Midbrain (tissue), 1 donor: ENCODE data around the gene ZDHHC24.
A peak's percentile ranks its signal among the peaks of the same experiment; 100 is the strongest.

ENCODE experiments used
- DNase-seq: peaks from one replicate; lab custom pipeline; 2025; lab: John Stamatoyannopoulos, UW

Gene ZDHHC24

GRCh38 chr11:66494935-66495334 is 50.9 kb downstream of the ZDHHC24 start:
- DNase-seq, result no peak

GRCh38 chr11:66494458-66494857 is 51.4 kb downstream of the ZDHHC24 start:
- DNase-seq, result no peak

GRCh38 chr11:66493130-66493529 is 52.7 kb downstream of the ZDHHC24 start:
- no peak for DNase-seq

- DNase-seq, result no peak
Measured at GRCh38 chr11:66492161-66492865, 53.5 kb downstream of the ZDHHC24 start.

GRCh38 chr11:66491315-66491935 is 54.4 kb downstream of the ZDHHC24 start:
- DNase-seq, result no peak

GRCh38 chr11:66489636-66490035 is 56.2 kb downstream of the ZDHHC24 start:
- DNase-seq, result no peak

GRCh38 chr11:66488957-66489356 is 56.9 kb downstream of the ZDHHC24 start:
- DNase-seq, result no peak

- no peak for DNase-seq
Measured at GRCh38 chr11:66484806-66485380, 61.0 kb downstream of the ZDHHC24 start.

GRCh38 chr11:66480117-66480938 is 65.5 kb downstream of the ZDHHC24 start, which contains the start of gene DPP3:
DPP3 (plus strand) TSS chr11:66480434; CDS start chr11:66482201, 1,767 bp downstream.
- DNase-seq, result peak; percentile 99

- DNase-seq, result peak; percentile 43
Measured at GRCh38 chr11:66479394-66480116, 66.3 kb downstream of the ZDHHC24 start.

GRCh38 chr11:66478729-66479393 is 67.0 kb downstream of the ZDHHC24 start:
- no peak for DNase-seq

- no peak for DNase-seq
Measured at GRCh38 chr11:66477263-66478201, 68.3 kb downstream of the ZDHHC24 start.

GRCh38 chr11:66476841-66477251 is 69.0 kb downstream of the ZDHHC24 start:
- DNase-seq, result no peak

- DNase-seq, result no peak
Measured at GRCh38 chr11:66476173-66476840, 69.5 kb downstream of the ZDHHC24 start.

- no peak for DNase-seq
Measured at GRCh38 chr11:66475349-66476172, 70.3 kb downstream of the ZDHHC24 start.

- DNase-seq, result no peak
Measured at GRCh38 chr11:66473608-66474515, 72.0 kb downstream of the ZDHHC24 start.

GRCh38 chr11:66473167-66473566 is 72.7 kb downstream of the ZDHHC24 start:
- DNase-seq, result no peak
